Measurements from ENCODE around the gene TBX18.

GRCh38 chr6:84709121-84709520, 55.3 kb downstream of the TBX18 start:
- TF ChIP-seq YY1 (IDR thresholded peaks at IDR 0.05; ENCODE audit: insufficient read depth, insufficient read length) (no peak), SUZ12 (IDR thresholded peaks at IDR 0.05; ENCODE audit: extremely low read depth, insufficient read depth, insufficient read length) (no peak), ZNF274 (IDR thresholded peaks at IDR 0.05; ENCODE audit: low read depth, low read length) (no peak)
